ENCODE data around the gene CCL19.

Gene CCL19

DNA sequence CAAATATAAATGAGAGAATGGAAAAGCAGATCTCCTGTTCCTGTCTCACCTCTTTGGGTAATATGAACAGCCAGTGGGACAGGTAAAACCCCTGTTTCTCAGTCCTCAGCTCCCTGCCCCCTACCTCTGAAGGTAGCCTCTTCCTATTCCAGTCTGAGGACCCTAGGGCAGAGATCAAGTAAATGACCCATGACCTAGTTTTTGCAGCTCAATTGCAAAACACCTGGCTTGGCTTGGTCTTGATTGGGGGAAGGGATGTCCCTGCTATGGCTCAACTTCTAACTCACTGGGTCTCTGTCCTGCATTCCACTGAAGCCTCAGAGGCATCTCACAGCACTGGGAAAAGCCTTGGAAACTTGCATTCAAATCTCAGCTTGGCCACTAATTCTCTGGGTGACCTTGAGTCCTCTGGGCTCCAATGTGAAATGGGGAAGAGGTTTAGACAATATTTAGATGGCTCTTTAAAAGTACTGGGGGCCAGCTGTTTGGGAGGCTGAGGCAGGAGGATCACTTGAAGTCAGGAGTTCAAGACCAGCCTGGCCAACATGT lies 46.2 kb downstream of the CCL19 start:
- intact Hi-C loops (cut with DNase I), result no loop called here
- no peak for DNase-seq

DNA sequence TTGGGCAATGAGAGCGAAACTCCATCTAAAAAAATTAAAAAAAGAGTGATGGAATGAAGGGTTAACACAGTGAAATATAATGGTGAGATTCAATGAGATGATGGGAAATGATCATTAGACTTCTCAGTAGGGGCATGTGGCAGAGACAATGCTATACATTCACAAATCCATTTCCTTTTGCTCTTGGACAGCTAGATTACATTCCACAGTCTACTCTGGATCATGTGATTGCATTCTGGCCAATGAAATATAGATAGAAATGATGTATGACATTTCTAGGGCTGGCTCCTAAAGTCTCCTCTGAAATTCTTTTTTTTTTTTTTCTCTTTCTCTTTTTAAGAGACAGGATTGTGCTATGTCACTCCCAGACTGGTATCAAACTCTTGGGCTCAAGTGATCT lies 48.4 kb downstream of the CCL19 start:
- intact Hi-C loops (cut with DNase I), result no loop called here
- DNase-seq, result no peak
